Liver (tissue), 3 donors: Measurements from ENCODE around the gene NOL9.

Source experiments
- EGR1 ChIP-seq, 2 donors: IDR thresholded peaks; 2 replicates each; pipeline ENCODE4 v1.6.1; 2016 to 2018; ENCODE audit warnings: antibody characterized with exemption in 2 of 2, low read depth in 2 of 2
- HNF4A ChIP-seq, 2 donors: conservative IDR thresholded peaks; 2 replicates each; pipeline ENCODE4 v1.6.1; 2016; ENCODE audit warnings: antibody characterized with exemption in 2 of 2, mild to moderate bottlenecking in 2 of 2
- JUND ChIP-seq, 2 donors: IDR thresholded peaks; 2 replicates each; pipeline ENCODE4 v1.6.1; 2016; ENCODE audit warnings: antibody characterized with exemption in 2 of 2
- RAD21 ChIP-seq, 2 donors: IDR thresholded peaks; 2 replicates each; pipeline ENCODE4 v1.6.1; 2016; ENCODE audit warnings: antibody characterized with exemption in 2 of 2, mild to moderate bottlenecking in 2 of 2
- RXRA ChIP-seq, 2 donors: IDR thresholded peaks; 2 replicates each; pipeline ENCODE4 v1.6.1; 2017 to 2018; ENCODE audit warnings: antibody characterized with exemption in 2 of 2, mild to moderate bottlenecking in 1 of 2
- SP1 ChIP-seq: IDR thresholded peaks from 2 replicates; pipeline ENCODE4 v1.6.1; 2018; ENCODE audit warnings: antibody characterized with exemption, mild to moderate bottlenecking
- TAF1 ChIP-seq: conservative IDR thresholded peaks from 2 replicates; pipeline ENCODE4 v1.6.1; 2016; ENCODE audit warnings: antibody characterized with exemption, mild to moderate bottlenecking
- YY1 ChIP-seq: IDR thresholded peaks from 2 replicates; pipeline ENCODE4 v1.6.1; 2016; ENCODE audit warnings: antibody characterized with exemption, mild to moderate bottlenecking
- TF ChIP-seq, protein P1 (sequence below): fragments of 150-350 bp; IDR thresholded peaks from 2 replicates; pipeline ENCODE4 v1.5.1; 2017; ENCODE audit warnings: improper control_type of control experiment, low read depth, low read length; ENCODE audit not compliant: missing input control
- TF ChIP-seq, protein P2 (sequence below): IDR thresholded peaks from 2 replicates; pipeline ENCODE4 v1.6.1; 2016; ENCODE audit warnings: antibody characterized with exemption, mild to moderate bottlenecking
- TF ChIP-seq, protein P3 (sequence below): IDR thresholded peaks from 2 replicates; pipeline ENCODE4 v1.6.1; 2016; ENCODE audit warnings: antibody characterized with exemption
- TF ChIP-seq, protein P4 (sequence below): IDR thresholded peaks from 2 replicates; pipeline ENCODE4 v1.6.1; 2016; ENCODE audit warnings: antibody characterized with exemption
- TF ChIP-seq, protein P5 (sequence below): IDR thresholded peaks from 2 replicates; pipeline ENCODE4 v1.6.1; 2016; ENCODE audit warnings: antibody characterized with exemption
- donor health status: healthy.
- donor health status: healthy.

DNA sequence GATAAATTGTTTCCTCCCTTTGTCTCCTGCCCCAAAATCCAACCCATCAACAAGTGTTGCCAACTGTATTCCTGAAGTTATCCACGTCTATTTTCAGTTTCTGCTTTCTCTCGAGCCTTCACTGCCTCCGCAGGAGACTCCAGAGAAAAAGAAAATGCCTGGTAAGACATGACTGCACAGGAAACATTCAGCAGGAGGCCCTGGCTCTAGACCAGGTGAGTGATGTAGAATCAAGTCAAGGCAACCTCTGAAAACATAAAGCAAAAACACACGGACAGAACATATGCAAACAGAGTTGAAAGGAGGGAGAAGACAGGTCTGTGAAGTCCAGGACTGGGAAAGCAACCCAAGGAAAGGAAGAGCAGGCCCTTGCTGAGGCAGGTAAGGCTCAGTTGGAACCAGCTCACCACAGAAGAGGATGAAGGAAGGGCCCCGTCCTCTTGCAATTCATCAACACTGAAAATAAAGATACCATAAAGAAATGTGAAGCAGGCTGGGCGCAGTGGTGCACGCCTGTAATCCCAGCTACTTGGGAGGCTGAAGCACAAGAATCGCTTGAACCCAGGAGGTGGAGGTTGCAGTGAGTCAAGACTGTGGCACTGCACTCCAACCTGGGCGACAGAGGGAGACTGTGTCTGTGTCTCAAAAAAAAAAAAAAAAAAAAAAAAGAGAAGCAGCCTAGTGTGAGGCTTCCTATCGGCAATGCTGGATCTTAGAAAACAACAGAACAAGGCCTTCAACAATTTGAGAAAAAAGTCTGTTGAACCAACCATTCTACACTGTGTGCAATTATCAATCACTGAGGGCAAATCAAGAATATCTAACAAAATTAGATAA is 8.8 kb downstream of the NOL9 start:
- TF ChIP-seq TAF1 (no peak), RAD21 (IDR thresholded peaks at IDR 0.05) (no peak), RXRA (IDR thresholded peaks at IDR 0.05) (no peak), EGR1 (IDR thresholded peaks at IDR 0.05; ENCODE audit: low read depth in 2 of 2) (no peak), YY1 (no peak), SP1 (no peak), HNF4A (conservative IDR thresholded peaks at IDR 0.05) (no peak), JUND (IDR thresholded peaks at IDR 0.05) (no peak)
- TF ChIP-seq, protein P1, sequence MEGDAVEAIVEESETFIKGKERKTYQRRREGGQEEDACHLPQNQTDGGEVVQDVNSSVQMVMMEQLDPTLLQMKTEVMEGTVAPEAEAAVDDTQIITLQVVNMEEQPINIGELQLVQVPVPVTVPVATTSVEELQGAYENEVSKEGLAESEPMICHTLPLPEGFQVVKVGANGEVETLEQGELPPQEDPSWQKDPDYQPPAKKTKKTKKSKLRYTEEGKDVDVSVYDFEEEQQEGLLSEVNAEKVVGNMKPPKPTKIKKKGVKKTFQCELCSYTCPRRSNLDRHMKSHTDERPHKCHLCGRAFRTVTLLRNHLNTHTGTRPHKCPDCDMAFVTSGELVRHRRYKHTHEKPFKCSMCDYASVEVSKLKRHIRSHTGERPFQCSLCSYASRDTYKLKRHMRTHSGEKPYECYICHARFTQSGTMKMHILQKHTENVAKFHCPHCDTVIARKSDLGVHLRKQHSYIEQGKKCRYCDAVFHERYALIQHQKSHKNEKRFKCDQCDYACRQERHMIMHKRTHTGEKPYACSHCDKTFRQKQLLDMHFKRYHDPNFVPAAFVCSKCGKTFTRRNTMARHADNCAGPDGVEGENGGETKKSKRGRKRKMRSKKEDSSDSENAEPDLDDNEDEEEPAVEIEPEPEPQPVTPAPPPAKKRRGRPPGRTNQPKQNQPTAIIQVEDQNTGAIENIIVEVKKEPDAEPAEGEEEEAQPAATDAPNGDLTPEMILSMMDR, result no peak
- TF ChIP-seq, protein P2, sequence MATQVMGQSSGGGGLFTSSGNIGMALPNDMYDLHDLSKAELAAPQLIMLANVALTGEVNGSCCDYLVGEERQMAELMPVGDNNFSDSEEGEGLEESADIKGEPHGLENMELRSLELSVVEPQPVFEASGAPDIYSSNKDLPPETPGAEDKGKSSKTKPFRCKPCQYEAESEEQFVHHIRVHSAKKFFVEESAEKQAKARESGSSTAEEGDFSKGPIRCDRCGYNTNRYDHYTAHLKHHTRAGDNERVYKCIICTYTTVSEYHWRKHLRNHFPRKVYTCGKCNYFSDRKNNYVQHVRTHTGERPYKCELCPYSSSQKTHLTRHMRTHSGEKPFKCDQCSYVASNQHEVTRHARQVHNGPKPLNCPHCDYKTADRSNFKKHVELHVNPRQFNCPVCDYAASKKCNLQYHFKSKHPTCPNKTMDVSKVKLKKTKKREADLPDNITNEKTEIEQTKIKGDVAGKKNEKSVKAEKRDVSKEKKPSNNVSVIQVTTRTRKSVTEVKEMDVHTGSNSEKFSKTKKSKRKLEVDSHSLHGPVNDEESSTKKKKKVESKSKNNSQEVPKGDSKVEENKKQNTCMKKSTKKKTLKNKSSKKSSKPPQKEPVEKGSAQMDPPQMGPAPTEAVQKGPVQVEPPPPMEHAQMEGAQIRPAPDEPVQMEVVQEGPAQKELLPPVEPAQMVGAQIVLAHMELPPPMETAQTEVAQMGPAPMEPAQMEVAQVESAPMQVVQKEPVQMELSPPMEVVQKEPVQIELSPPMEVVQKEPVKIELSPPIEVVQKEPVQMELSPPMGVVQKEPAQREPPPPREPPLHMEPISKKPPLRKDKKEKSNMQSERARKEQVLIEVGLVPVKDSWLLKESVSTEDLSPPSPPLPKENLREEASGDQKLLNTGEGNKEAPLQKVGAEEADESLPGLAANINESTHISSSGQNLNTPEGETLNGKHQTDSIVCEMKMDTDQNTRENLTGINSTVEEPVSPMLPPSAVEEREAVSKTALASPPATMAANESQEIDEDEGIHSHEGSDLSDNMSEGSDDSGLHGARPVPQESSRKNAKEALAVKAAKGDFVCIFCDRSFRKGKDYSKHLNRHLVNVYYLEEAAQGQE, result no peak
- TF ChIP-seq, protein P3, sequence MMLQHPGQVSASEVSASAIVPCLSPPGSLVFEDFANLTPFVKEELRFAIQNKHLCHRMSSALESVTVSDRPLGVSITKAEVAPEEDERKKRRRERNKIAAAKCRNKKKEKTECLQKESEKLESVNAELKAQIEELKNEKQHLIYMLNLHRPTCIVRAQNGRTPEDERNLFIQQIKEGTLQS, result no peak
- TF ChIP-seq, protein P4, sequence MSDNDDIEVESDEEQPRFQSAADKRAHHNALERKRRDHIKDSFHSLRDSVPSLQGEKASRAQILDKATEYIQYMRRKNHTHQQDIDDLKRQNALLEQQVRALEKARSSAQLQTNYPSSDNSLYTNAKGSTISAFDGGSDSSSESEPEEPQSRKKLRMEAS, result no peak
- TF ChIP-seq, protein P5, sequence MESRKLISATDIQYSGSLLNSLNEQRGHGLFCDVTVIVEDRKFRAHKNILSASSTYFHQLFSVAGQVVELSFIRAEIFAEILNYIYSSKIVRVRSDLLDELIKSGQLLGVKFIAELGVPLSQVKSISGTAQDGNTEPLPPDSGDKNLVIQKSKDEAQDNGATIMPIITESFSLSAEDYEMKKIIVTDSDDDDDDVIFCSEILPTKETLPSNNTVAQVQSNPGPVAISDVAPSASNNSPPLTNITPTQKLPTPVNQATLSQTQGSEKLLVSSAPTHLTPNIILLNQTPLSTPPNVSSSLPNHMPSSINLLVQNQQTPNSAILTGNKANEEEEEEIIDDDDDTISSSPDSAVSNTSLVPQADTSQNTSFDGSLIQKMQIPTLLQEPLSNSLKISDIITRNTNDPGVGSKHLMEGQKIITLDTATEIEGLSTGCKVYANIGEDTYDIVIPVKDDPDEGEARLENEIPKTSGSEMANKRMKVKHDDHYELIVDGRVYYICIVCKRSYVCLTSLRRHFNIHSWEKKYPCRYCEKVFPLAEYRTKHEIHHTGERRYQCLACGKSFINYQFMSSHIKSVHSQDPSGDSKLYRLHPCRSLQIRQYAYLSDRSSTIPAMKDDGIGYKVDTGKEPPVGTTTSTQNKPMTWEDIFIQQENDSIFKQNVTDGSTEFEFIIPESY, result no peak
